GM12873 (cell line): ENCODE results near the gene WFDC1.

Source experiments
- CTCF ChIP-seq: IDR thresholded peaks from 2 replicates; pipeline ENCODE4 v1.5.1; 2012; ENCODE audit warnings: low read depth, mild to moderate bottlenecking, moderate library complexity, low read length, control low read depth; ENCODE audit not compliant: insufficient read depth; ENCODE audit errors: missing control alignments

Gene WFDC1

DNA sequence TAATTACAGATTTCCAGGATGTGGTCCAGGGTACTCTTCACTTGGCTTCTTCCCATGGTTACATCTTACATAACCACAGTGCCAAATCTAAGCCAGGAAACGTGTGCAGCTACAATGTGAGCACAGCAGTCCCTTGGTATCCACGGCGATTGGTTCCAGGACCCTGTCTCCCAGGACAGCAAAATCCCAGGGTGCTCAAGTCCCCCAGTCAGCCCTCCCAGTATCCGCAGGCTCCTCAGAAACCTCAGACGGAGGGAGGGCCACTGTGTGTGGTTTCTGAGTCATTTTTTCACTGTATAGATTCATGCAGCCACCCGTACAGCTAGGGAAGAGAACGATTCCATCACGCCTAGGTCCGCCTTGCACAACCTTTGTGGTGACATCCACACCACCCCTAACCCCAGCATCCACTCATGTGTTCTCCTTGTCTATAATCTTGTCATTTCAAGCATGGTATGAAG, 62.5 kb downstream of the WFDC1 start:
- no peak for TF ChIP-seq CTCF

DNA sequence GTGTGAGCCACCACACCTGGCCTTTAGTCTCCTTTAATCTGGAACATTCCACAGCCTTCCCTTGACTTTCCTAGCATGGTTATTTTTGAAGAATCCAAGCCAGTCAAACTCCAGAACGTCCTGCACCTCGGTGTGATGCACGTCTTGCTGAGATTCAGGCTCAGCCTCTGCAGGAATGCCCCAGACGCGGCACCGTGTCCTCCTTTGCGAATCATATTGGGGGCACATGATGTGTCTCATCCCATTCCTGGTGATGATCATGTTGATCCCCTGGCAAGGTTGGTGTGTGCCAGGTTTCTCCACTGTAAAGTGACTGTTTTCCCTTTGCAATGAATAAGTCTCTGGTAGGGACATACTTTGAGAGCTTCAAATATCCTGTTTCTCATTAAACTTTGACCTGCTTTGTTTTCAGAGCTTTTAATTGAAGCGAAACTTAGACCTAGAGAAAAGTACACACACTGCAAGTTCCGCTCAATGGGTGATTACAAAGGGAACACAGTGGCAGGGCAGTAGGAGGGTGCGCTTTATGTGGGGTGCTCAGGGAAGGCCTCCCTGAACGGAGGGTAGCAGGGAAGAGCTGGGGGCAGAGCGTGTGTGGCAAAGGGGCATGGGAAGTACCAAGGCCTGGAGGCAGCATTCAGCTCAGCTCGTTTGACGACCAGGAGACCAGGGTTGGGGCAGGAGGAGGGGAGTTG, 64.1 kb downstream of the WFDC1 start:
- TF ChIP-seq CTCF: no peak

GRCh38 chr16:84359326-84359725, 64.6 kb downstream of the WFDC1 start:
- no peak for TF ChIP-seq CTCF

DNA sequence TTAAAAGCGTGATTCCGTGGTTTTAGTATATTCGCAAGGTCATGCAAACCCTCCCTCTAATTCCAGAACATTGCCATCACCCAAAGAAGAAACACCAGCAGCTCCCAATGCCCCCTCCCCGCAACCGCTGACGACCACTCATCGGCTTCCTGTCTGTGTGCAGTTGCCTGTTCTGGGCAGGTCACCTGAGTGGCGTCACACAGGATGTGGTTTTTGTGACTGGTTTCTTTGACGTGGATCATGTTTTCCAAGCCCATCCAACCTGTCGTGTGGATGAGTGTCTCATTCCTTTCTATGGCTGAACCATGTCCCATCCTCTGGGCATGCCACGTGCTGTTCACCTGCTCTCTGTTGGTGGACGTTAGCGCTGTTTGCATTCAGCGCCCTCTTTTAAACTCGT, 65.5 kb downstream of the WFDC1 start:
- TF ChIP-seq CTCF: no peak

DNA sequence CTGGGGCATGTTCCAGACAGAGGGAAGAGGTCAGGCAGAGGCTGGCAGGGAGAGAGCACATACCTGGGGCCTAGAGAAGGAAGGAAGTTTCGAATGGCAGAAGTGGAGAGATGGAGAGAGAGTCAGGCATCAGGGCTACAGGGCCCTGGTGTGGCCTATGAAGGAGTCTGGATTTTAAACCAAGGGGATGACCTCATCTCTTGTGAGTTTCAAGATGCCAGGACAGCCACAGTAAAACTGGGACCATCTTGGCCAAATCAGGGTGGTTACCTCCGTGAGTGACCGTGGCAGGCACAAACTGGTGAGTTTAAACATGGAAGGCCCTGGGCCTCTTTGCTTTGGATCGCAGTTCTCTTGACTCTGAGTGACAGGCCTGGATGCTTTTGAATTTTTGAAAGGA, 66.1 kb downstream of the WFDC1 start:
- TF ChIP-seq CTCF: no peak

DNA sequence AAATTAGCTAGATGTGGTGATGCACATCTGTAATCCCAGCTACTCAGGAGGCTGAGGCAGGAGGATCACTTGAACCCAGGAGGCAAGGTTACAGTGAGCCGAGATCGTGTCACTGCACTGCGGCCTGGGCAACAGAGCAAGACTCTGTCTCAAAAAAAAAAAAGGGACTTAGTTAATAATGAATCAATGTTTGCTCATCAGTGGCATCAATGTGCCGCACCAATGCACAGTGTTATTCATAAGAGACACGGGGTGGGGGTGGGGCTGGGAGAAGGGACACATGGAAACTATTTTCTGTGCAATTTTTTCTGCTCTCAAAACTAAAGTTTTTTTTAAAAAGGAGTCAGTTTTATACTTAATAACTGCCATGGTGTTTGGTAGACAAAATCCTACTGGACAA, 66.9 kb downstream of the WFDC1 start:
- no peak for TF ChIP-seq CTCF

- no peak for TF ChIP-seq CTCF
Observed at GRCh38 chr16:84362471-84362941, 67.8 kb downstream of the WFDC1 start.
